ENCODE results near the gene PAM. TPM values are rescaled to one million over a fixed set of nuclear protein-coding genes. Genes with fewer than 3 reads are reported as not detected.
"Not testable (repeated sequence)": the region's sequence is repeated elsewhere in the genome, so short reads cannot be mapped to it uniquely, and the experiment has no call there.

The PAM gene
- total RNA-seq, 1 donor from 2014 or later, result 136 TPM

DNA sequence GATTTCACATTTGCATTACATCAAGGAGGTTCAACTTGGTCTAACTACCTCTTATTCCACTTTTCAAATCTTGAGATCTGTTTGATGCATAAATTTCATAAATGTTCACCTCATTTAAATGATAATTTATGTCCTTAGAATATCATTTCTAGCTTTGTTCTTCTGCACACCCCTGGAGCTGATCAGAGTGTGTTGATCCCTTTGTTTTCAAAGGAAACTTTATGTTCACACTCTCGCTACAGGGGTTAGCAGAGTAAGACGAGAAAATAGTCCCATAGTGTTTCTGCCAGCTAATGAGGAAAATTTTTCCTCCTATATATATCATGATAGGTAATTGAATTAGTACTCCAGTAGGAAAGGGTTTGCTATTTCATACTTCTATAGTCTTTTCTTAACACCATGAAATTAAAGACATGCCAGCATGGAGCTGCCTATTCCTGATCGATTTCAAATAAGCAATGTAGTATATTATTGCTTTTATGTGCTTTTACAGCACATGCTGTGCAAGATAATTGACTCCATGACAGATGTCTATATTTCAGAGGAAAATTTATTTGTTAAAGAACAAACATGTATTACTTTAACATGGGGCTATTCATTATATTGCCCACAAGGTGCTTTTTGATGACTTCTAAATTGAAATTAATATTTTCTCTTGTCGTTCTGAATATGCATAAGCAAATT is 4.8 kb upstream of the PAM start:
- no peak for DNase-seq (ENCODE audit: extremely low spot score in 2 of 2)
- TF ChIP-seq, protein P1, sequence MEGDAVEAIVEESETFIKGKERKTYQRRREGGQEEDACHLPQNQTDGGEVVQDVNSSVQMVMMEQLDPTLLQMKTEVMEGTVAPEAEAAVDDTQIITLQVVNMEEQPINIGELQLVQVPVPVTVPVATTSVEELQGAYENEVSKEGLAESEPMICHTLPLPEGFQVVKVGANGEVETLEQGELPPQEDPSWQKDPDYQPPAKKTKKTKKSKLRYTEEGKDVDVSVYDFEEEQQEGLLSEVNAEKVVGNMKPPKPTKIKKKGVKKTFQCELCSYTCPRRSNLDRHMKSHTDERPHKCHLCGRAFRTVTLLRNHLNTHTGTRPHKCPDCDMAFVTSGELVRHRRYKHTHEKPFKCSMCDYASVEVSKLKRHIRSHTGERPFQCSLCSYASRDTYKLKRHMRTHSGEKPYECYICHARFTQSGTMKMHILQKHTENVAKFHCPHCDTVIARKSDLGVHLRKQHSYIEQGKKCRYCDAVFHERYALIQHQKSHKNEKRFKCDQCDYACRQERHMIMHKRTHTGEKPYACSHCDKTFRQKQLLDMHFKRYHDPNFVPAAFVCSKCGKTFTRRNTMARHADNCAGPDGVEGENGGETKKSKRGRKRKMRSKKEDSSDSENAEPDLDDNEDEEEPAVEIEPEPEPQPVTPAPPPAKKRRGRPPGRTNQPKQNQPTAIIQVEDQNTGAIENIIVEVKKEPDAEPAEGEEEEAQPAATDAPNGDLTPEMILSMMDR (IDR thresholded peaks at IDR 0.05), result no peak
- TF ChIP-seq POLR2AphosphoS5 (IDR thresholded peaks at IDR 0.05; ENCODE audit: insufficient read depth in 1 of 2, low read depth in 1 of 2) (no peak), POLR2A (IDR thresholded peaks at IDR 0.05) (no peak)
- no peak overlapping the region for H3K4me3 ChIP-seq
- no peaks in the 10 kb centered on the region for H3K36me3 ChIP-seq
- no peaks in the 10 kb centered on the region for H3K9me3 ChIP-seq
- H3K4me1 ChIP-seq, result peaks cover 13% of the 10 kb centered on the region
- no peak overlapping the region for H3K27ac ChIP-seq
- intact Hi-C loops (cut with DNase I), result no loop called here
- no peaks in the 10 kb centered on the region for H3K27me3 ChIP-seq

DNA sequence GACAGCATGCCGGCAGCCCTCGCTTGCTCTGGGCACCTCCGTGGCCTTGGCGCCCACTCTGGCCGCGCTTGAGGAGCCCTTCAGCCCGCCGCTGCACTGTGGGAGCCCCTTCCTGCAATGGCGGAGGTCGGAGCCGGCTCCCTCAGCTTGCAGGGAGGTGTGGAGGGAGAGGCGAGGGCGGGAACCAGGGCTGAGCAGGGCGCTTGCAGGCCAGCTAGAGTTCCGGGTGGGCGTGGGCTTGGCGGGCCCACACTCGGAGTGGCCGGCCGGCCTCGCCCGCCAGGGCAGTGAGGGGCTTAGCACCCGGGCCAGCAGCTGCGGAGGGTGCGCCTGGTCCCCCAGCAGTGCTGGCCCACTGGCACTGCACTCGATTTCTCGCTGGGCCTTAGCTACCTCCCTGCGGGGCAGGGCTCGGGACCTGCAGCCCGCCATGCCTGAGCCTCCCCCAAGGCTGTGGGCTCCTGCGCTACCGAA is 3.2 kb upstream of the PAM start:
- H3K4me1 ChIP-seq, result peaks cover 20% of the 10 kb centered on the region
- H3K36me3 ChIP-seq; H3K4me3 ChIP-seq; DNase-seq (ENCODE audit: extremely low spot score in 2 of 2); H3K27ac ChIP-seq; H3K27me3 ChIP-seq; H3K9me3 ChIP-seq; intact Hi-C loops (cut with DNase I): not testable (repeated sequence)

DNA sequence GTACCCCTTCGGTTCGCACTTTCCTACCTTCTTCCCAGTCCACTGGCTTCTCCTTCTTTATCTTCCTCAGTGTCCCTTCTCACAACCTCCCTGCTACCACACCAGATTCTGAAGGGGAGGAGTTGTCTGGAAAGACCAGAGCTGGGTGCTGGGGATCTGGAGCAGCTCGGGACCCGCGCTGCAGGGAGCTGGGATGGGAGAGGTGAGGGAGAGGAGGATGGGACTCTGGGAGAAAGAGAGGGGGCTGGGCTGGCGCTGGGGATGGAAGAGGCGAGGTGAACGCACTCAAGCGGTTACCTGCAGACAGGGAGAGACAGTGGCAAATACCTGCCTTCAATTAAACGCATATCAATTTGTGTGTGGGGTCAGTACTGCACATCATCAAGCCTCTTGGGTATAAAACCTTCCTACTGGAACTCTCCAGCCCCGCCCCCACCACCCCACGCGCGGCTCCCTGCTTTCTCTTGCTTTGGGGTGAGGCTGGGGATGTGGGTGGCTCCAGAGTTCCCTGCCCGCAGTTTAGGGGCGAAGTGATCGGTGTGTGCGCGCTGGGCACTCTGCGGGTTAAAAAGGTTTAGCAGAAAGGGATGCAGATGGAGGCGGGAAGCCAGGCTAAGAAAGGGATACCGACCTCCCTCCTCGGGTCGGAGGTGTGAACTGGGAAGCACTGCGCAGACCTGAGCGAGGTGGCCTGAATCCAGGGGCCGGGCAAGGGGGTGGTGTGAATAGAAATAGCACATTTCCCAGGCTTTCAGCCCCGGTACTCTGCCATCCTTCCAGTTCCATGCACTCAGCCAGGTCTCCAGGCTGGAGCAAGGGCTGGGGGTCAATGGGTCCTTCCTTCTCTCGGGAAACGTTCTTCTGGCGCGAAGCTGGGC is 977 bp upstream of the PAM start:
- Histone ChIP-seq H3K36me3 (no peaks in the 10 kb centered on the region), H3K27me3 (no peaks in the 10 kb centered on the region), H3K4me1 (peaks cover 31% of the 10 kb centered on the region), H3K27ac (peak overlapping the region; percentile 76), H3K9me3 (no peaks in the 10 kb centered on the region), H3K4me3 (peak overlapping the region; percentile 69 to 81)
- no peak for DNase-seq (ENCODE audit: extremely low spot score in 2 of 2)
- TF ChIP-seq, protein P1 (IDR thresholded peaks at IDR 0.05), result no peak
- TF ChIP-seq POLR2A (IDR thresholded peaks at IDR 0.05) (no peak), POLR2AphosphoS5 (IDR thresholded peaks at IDR 0.05; ENCODE audit: insufficient read depth in 1 of 2, low read depth in 1 of 2) (no peak)
- intact Hi-C loops (cut with DNase I), result no loop called here

DNA sequence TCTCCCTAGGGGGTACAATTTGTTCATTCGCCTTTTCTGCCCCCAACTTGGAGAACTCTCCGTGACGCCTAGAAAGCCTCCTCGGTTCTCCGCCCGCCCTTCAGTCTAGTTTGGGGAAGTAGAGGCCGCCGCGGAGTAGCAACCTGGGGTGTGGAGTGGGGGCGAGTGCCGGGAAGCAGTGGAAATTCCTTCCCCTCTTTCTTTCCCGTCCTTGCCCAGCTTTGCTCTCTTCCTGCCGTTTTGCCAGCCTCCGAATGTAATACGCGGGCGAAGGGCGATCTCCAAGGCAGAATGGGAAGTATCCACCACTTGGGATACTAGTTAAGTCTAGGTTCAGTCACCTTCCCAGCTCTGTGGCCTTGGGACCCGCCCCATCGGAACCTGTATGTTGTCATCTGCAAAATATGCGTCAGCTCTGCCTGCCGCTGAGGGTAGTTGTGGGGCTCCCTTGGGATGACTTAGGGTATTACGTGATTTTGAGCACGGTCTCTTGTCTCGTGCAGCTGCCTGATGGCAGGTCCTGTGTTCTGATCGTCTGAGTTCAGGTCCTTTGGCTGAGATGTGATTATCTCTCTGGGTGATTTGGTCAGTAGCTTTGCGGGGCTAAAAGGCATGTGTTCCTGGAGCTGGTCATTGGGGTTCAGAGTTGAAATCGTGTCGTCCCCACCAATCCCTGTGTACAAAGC is 724 bp downstream of the PAM start:
- peak overlapping the region; percentile 76 for H3K27ac ChIP-seq
- DNase-seq (ENCODE audit: extremely low spot score in 2 of 2), result peak in 1 of 2 donors; percentile 89
- intact Hi-C loops (cut with DNase I), result no loop called here
- TF ChIP-seq POLR2A (IDR thresholded peaks at IDR 0.05), result peak in 1 of 2 donors; percentile 1
- TF ChIP-seq, protein P1 (IDR thresholded peaks at IDR 0.05), result no peak
- TF ChIP-seq POLR2AphosphoS5 (IDR thresholded peaks at IDR 0.05; ENCODE audit: insufficient read depth in 1 of 2, low read depth in 1 of 2), result peak; percentile 19 to 53
- H3K9me3 ChIP-seq, result no peaks in the 10 kb centered on the region
- peak overlapping the region; percentile 69 to 81 for H3K4me3 ChIP-seq
- no peaks in the 10 kb centered on the region for H3K27me3 ChIP-seq
- no peaks in the 10 kb centered on the region for H3K36me3 ChIP-seq
- peaks cover 37% of the 10 kb centered on the region for H3K4me1 ChIP-seq

DNA sequence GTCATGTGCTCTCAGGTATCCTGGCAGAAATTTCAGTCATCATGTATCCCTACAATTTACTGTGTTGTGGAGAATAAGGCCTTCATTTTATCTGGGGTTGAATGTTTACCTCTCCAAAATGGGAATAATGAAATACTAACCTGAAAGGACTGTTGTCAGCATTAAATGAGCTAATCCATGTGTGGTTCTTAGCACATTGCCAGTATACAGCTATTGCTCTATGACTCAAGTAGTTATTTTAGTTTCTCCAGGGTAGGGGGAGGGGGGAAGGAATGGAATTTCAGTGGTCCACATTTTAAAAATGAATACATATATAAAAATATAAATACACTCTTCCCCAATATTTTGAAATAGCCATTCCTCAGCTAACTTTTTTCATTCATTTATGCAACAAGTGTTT is 3.5 kb downstream of the PAM start:
- intact Hi-C loops (cut with DNase I), result no loop called here
- H3K4me1 ChIP-seq, result peaks cover 63% of the 10 kb centered on the region

More for the DNA sequence above, 3.5 kb downstream of the PAM start:
- DNase-seq (ENCODE audit: extremely low spot score in 2 of 2), result no peak
- Histone ChIP-seq H3K4me3 (no peak overlapping the region), H3K9me3 (no peaks in the 10 kb centered on the region), H3K27ac (no peak overlapping the region), H3K36me3 (no peaks in the 10 kb centered on the region), H3K27me3 (no peaks in the 10 kb centered on the region)
- TF ChIP-seq, protein P1 (IDR thresholded peaks at IDR 0.05), result no peak
- no peak for TF ChIP-seq POLR2A (IDR thresholded peaks at IDR 0.05)
- TF ChIP-seq POLR2AphosphoS5 (IDR thresholded peaks at IDR 0.05; ENCODE audit: insufficient read depth in 1 of 2, low read depth in 1 of 2), result no peak
